GM21576 (cell line): ENCODE measurements around the gene LIN7C.
A peak's percentile ranks its signal among the peaks of the same experiment; 100 is the strongest.
"Not testable (repeated sequence)": the region's sequence is repeated elsewhere in the genome, so short reads cannot be mapped to it uniquely, and the experiment has no call there.

ENCODE experiments used
- ATAC-seq: cut with Tn5 transposase; IDR thresholded peaks from one replicate; pipeline ENCODE4 v1.9.1; 2021; ENCODE audit warnings: mild to moderate bottlenecking, moderate library complexity; ENCODE audit not compliant: unreplicated experiment

LIN7C gene, protein sequence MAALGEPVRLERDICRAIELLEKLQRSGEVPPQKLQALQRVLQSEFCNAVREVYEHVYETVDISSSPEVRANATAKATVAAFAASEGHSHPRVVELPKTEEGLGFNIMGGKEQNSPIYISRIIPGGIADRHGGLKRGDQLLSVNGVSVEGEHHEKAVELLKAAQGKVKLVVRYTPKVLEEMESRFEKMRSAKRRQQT

DNA sequence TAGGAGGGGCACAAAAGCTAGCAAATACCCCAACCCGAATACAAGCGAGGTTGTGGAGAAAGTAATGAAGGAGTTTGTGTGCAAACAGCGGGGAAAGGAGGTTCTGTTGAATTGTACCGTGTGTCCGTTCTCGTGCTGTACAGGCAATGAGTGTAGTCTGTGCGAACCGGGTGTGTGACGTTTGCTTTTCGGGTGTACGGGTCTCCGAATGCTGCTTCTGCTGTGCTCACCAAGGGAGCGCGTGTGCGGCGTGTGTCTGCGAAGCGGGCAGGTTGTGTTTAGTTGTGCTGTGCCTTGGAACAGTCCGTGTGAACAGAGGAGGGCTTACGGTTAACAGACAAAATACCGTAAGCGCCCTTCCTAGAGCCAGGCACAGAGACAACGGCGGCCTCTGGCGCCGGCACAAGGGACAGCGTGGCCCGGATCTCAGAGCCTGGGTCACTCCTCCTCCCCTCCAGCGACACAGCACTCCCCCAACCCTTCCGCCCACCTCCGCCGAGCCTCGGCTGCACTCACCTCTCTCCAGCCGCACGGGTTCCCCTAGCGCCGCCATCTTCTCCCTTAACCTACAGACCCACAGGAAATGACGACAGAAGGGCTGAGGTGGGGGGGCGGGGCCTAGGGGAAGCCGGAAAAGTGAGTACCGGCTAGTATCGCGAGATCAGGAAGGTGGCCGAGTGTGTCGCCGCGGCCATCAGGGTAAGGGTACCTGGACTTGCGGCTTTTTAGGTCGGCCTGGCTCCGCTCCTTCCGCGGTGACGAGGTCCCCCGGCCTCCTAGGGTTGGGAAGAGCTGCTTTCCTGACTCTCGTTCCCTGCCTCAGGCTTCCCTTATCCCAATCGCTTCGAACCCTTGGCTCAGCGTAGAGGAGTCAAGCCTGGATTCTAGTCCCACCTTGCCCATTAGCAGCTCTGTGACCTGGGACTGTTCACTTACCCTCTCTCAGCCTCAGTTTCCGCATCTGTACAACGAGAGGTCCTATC, at the start of gene LIN7C:
Gene LIN7C (minus strand): TSS at position 570 of the 983 bp plus-strand sequence. CDS start 17 bp downstream, at position 553.
- peak; percentile 98 for ATAC-seq

DNA sequence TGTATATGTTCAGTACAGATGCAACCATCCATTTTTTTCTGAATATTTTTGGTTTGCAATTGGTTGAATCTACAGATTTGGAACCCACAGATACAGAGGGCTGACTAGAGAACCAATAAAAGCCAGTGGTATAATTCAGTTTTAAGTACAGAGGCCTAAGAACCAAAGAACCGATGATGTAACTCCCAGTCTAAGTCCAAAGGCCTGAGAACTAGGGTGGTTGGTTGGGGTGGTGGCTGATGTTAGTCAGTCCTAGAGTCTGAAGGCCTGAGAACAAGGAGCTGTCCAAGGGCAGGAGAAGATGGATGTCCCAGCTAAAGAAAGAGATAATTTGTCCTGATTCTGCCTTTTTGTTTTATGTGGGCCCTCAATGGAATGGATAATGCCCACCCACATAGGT, 48.7 kb upstream of the LIN7C start:
- ATAC-seq: no peak

DNA sequence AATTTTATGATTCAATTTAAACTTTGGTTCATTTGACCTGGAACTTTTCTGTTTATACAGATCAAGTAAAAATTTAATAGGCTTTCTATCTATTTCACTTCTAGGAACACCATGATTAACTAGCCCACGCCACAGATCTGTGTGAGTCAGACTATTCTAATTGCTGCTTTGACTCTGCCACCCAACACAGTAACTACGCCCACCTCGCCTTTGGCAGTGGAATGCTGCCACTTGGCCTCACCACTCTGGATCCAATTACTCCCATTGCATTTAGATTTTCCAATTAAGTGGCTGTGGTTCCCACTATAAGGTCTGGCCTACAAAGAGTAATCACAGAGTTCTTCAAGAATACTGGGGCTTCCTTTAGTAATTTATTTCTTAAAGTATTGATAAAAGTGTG, 46.6 kb upstream of the LIN7C start:
- no peak for ATAC-seq

DNA sequence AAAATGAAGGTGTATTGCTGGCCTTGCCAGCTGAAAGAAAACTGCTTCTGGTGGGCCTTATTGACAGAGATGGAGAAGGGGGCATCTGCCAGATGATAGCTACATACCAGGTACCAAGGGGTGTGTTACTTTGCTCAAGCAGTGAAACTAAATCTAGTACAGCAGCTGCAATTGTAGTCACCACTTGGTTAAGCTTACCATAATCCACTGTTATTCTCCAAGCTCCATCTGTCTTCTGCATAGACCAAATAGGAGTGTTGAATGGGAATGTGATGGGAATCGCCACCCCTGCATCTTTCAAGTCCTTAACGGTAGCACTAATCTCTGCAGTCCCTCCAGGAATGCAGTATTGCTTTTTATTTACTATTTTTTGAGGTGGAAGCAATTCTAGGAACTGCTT, 45.8 kb upstream of the LIN7C start:
- ATAC-seq: no peak

DNA sequence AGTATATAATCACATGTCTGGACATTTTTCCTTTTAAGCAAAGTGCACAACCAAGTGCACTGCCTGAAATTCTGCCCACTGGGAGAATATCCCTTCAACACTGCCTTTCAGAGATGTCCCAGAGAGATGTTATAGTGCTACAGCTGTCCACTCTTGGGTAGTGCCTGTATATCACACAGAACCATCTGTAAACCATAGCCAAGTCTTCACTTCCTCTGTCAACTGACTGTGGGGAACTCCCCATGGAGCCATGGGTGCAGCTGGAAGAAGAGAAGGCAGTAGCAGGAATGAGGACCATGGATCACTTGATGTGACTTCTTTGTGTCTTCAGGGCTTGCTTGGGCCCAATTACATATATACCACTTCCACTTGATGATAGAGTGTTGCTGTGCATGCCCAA, 44.6 kb upstream of the LIN7C start:
- peak; percentile 47 for ATAC-seq

DNA sequence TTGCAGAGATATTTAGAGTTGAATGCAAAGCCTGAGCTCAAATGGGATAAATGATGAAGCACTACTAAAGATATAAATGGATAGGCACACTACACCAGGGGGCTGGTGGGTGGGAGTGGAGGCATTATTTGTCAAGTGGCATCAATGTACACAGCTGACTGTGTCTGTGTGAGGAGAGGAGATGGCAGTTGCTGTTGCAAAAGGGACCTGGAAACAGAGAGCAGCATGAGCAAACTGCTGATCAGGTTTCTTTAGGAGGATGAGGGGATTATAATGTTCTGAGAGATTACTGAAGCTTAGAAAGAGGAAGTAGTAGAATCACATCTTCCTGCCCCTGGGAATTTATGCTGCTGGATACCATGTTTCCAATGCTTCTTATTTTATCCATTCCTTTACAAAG, 39.4 kb upstream of the LIN7C start:
- no peak for ATAC-seq

DNA sequence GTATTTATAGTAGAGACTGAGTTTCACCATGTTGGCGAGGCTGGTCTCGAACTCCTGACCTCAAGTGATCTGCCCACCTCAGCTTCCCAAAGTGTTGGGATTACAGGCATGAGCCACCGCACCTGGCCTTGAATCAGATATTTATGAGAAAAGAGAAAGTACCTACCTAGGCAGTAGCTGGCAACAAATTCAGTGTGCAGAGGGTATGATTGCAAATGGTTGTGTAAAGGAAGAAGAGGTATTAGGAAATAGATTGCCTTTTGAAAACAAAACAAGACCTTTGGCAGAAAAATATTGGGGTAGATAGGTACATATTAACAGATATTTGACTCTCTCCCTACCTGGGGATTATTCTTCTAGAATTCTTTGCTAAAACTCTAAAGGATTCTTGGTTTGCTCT, 38.5 kb upstream of the LIN7C start:
- no peak for ATAC-seq

DNA sequence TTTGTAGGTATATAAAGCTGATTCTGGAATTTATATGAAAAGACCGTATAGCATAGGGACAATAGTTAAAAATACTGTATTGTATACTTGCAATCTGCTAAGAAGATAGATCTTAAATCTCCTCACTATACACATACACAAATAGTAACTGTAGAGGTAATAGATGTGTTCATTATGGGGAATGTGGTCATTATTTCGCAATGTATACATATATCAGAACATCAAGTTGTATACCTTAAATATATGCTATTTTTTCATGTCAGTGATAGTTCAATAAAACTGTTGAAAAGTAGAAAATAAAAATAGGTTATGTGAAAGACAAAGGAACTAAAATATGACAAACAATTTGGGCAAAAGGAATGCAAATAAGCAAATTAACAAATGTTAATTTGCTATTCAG, 35.2 kb upstream of the LIN7C start:
- no peak for ATAC-seq

DNA sequence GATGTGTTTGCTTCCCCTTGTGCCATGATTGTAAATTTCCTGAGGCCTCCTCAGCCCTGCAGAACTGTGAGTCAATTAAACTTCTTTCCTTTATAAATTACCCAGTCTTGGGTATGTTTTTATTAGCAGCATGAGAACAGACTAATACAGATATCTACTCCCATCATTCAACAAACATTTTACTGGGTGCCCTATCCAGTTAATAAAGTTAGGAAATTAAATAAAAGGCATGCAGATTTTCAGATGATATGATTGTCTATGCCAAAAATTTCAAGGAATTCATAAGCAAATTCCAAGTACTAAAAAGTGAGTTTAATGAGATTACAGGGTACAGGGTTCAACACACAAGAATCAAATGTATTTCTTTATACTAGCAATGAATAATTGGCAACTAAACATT, 33.5 kb upstream of the LIN7C start:
- ATAC-seq: no peak

DNA sequence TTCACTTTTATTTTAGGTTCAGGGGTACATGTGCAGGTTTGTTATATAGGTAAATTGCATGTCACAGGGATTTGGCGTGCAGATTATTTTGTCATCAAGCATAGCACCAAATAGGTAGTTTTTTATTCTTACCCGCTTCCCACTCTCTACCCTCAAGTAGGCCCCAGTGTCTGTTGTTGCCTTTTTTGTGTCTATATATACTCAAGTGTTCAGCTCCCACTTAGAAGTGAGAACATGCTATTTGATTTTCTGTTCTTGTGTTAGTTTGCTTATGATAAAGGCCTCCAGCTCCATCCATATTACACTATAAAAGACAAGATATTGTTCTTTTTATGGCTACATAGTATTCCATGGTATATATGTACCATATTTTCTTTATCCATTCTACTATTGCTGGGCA, 28.5 kb upstream of the LIN7C start:
- ATAC-seq: no peak

DNA sequence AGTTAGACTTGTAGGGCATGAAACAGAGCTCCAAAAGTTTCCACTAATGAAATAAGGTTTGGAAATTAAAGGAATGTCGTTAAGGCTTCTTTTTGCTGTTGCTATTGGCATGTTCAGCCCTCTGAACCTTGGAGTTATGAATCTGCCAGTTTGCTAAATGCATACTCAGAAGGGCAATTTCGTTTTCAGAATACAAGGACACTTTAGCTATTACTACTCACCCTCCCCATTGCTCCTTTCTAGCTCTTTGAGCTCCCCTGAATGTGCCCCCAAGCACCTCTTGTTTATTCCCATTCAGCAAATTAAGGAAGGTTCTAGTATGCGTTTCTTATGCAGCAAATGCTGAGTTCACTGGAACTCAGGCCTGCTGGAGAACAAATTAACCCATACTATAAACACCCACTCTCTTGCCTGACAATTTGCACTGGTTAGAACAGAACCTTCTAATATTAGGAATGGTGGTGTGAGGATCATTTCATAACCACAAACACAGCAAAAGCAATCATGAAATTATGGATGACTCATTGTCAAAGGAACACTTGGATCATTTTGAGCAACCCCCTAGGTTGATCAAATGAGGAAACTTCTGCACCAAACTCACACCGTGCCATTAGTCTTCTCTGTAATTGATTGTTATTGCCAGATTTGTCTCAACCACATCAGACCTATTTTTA, 26.2 kb upstream of the LIN7C start:
- ATAC-seq: no peak

DNA sequence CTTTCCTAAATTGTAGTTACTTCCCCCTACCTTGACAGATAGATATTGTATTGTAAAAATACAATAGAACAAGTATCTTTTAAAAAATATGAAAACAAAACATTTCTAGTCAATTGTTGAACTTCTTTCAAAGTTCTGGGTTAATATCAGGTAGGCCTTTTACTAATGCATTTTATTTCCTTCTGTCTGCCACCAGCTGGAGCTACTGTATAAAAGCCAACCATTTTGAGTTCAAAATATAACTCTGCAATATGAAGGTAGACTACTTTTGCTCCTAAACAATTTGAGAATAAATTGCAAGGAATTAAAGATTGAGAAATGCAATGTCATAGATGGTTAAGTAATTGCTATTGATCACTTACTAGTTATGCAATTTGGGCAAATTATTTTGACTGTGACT, 22.1 kb upstream of the LIN7C start:
- no peak for ATAC-seq

DNA sequence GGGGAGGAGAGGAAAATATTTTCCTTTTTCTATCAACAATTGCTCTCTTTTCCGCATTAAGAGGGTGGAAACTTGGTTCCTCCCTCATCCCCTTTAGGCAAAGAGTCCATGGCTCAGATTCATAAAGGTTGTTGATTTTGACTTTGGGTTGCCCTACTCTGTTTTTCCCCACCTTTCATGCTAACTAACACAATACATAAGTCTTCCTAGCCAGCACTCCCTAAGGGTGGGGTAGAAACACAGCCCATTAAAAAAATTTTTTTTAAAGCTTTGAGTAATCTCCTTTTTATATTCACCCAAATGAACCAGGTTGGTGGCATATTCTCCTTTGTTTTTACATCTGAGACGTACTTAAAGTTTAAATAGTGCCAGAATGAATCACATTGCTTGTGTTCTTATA, 20.0 kb upstream of the LIN7C start:
- no peak for ATAC-seq

DNA sequence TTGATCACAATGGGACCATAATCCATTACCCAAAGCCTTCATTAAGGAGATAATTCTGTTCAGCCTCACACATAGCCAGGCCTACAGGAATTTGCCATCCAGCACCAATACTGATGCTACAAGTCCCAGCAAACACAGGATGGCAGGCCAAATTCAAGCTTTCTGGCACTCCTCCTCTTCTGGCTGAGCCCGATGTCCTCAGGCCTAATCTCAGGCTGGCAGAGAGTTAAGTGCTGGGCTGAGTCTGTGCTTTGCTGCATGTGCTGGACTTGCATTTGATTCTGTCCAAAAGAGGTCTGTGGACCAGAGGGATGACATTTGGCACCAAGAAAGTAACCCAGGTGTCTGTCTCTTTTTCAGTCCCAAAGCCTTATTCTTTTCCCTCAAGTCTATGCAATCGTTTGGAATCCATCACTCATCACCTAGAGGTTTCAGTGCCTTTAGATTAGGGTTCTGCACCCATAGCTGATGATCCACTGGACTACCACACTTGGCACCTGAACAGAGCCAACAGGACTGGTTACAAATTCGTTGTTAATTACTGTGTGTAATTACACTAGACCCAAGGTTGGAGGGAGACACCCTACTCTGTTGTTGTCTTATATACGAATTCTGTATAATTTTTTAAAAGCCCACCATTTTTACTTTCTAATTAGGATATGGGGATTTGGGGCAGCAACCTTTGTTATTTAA, 19.4 kb upstream of the LIN7C start:
- no peak for ATAC-seq

DNA sequence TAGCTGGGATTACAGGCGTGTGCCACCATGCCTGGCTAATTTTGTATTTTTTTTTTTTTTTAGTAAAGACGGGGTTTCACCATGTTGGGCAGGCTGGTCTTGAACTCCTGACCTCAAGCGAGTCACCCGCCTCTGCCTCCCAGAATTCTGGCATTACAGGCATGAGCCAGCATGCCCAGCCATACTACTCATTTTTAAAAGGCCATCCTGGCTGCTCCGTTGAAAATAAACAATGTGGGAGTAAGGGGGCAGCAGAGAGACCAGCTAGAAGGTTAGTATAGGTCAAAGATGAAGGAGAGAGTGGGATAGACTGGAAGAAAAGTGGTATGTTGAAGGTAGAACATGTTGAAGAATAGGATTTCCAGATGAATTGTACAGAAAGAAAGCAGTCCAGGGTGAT, 17.6 kb upstream of the LIN7C start:
- ATAC-seq: no peak

DNA sequence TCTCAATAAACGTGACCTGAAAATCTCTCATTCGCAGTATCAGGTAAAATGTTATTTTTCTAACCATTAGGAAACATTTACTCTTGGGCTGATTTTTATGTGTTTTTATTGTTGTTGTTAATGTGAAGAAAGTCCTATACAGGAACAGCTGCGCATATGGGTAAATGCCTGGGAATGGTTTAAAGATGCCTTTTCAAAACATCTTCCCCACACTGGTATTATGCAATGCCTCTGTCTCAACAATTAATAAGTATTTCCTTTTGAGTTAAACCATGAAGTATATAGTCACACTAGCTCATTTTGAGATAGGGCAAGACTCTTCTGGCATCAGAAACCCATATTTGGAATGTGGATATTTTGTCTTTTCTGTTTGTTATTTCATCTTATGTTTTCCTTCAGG, 13.7 kb upstream of the LIN7C start:
- ATAC-seq: no peak

DNA sequence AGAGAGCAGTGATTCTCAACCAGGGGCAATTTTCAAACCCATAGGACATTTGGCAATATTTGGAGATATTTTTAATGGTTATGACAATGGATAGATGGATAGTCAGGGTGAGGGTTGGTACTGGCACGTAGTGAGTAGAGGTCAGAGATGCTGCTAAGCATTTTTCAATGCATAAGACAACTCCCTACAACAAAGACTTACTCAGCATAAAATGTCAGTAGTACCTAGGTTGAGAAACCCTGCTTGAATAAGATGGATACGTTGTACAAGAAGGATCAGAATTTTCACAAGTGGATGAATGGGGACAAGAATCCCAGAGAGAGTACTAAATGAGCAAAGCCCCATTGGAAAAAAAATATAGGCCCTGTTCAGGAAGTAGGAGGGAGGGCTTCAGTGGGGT, 11.9 kb upstream of the LIN7C start:
- ATAC-seq: no peak

DNA sequence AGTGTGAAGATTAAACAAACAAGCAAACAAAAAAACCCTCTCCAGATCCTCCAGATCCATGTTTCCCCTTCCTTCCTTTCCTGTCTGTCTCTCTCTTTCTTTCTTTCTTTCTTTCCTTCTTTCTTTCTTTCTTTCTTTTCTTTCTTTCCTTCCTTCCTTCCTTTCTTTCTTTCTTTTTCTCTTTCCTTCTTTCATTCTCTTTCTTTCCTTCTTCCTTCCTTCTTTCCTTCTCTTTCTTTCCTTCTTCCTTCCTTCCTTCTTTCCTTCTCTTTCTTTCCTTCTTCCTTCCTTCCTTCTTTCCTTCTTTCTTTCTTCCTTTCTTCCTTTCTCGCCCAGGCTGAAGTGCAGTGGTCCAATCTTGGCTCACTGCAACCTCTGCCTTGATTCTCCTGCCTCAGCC, 10.9 kb upstream of the LIN7C start:
- ATAC-seq: not testable (repeated sequence)

DNA sequence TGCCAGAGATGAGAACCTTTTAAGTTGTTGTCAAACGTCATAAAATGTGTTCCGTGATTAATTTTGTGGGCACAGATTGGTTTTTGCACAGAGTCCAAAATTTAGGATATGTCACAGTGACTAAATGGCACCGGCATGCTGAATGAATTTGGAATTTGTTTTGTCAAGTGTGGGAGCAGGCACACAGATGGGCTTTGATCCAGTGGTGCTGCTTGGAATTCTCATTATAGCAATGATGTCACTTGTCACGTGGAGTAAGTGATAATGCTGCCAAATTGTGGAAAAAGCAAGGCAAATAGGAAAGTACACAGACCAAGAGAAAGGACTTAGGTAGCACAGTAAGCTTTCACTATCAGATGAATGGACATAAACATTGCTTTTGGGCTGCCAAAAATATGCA, 8.0 kb upstream of the LIN7C start:
- no peak for ATAC-seq

DNA sequence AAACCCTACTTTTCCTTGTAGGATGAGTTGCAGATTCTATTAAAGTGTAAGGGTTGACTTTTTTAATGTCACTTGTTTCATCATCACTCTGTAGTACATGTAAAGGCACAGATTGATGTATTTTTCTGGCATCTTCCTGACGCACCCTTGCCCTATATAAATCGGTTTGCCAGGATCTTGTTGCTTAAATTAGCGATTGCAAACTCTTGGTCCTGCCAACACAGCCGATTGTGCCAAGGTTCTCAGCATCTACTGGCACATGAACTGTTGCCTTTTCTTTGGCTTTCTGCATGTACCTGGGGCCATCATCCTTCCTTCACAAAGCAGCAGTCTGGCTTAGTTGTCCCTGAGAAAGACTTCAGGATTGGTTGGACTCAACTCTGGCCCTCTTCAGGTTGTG, 7.5 kb upstream of the LIN7C start:
- ATAC-seq: no peak

DNA sequence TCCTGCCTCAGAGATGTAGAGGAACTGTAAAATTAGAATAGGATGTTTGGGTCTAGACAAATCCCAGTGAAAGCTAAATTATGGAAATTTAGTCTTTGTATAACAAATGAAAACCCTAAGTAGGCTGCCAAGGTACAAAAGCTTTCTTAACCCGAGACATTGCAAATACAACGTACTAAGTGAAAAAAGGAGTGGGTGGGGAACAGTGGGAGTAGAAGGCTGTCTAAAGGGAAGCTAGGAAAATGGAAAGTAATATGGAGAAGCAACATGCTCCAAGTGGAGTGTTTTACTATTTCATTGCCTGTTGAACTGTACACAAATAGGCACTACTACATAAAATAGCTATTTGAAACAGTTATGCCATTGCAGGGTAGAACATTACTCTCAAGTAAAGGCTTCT, 6.8 kb upstream of the LIN7C start:
- ATAC-seq: no peak
